Fibroblast of lung (primary cell): ENCODE data around the gene TBX21. TPM values are rescaled to one million over a fixed set of nuclear protein-coding genes. Genes with fewer than 3 reads are reported as not detected.

Experiments
- DNase-seq, 2 donors: peaks; one replicate each; pipeline versions ENCODE4 v3.0.0 to v3.0.0-alpha.2; 2010; ENCODE audit warnings: low read depth in 2 of 2
- H2AFZ ChIP-seq: 2 replicates; pipeline ENCODE4 v1.5.1; 2012; ENCODE audit warnings: low read length, control low read depth, inconsistent platforms
- H3K27ac ChIP-seq: 2 replicates; pipeline ENCODE4 v1.5.1; 2011; ENCODE audit warnings: low read length, control low read depth; ENCODE audit not compliant: insufficient read depth
- H3K27me3 ChIP-seq: 2 replicates; pipeline ENCODE4 v1.5.1; 2011; ENCODE audit warnings: mild to moderate bottlenecking, low read length; ENCODE audit not compliant: control insufficient read depth, insufficient read depth
- H3K36me3 ChIP-seq: 2 replicates; pipeline ENCODE4 v1.5.1; 2011; ENCODE audit warnings: low read length; ENCODE audit not compliant: control insufficient read depth, insufficient read depth
- H3K4me1 ChIP-seq: 2 replicates; pipeline ENCODE4 v1.5.1; 2011; ENCODE audit warnings: low read length; ENCODE audit not compliant: control insufficient read depth, insufficient read depth; ENCODE audit errors: extremely low read depth
- H3K4me2 ChIP-seq: 2 replicates; pipeline ENCODE4 v1.5.1; 2011; ENCODE audit warnings: low read length, control low read depth; ENCODE audit not compliant: insufficient read depth; ENCODE audit errors: extremely low read depth
- H3K4me3 ChIP-seq, 4 experiments: fragments of 200-600 bp in 1 of 4; sonication (generic) in 1 of 4; replicated peaks in 1 of 4; 2 replicates each; pipeline ENCODE4 v1.5.1; 2011 to 2016; ENCODE audit warnings: low read length in 4 of 4, low read depth in 3 of 4, mild to moderate bottlenecking in 3 of 4, control low read depth in 2 of 4, inconsistent platforms in 1 of 4, mixed read lengths in 1 of 4; ENCODE audit not compliant: insufficient read depth in 1 of 4; ENCODE audit errors: control extremely low read depth in 1 of 4
- H3K79me2 ChIP-seq: 2 replicates; pipeline ENCODE4 v1.5.1; 2012; ENCODE audit warnings: mild to moderate bottlenecking, low read length, inconsistent platforms; ENCODE audit not compliant: control insufficient read depth, insufficient read depth
- H3K9ac ChIP-seq: 2 replicates; pipeline ENCODE4 v1.5.1; 2011; ENCODE audit warnings: mild to moderate bottlenecking, low read length, control low read depth; ENCODE audit not compliant: insufficient read depth
- H3K9me3 ChIP-seq: 2 replicates; pipeline ENCODE4 v1.5.1; 2012; ENCODE audit warnings: low read depth, low read length; ENCODE audit not compliant: control insufficient read depth, insufficient read depth
- H4K20me1 ChIP-seq: 2 replicates; pipeline ENCODE4 v1.5.1; 2011; ENCODE audit warnings: low read length; ENCODE audit not compliant: control insufficient read depth, insufficient read depth; ENCODE audit errors: extremely low read depth
- CTCF ChIP-seq, 2 donors: IDR thresholded peaks in 1 of 2; conservative IDR thresholded peaks in 1 of 2; 1 replicate in 1 of 2; 2 replicates in 1 of 2; pipeline ENCODE4 v1.5.1; 2011 to 2012; ENCODE audit warnings: low read length in 2 of 2, control low read depth in 1 of 2, inconsistent platforms in 1 of 2, low read depth in 1 of 2, mild to moderate bottlenecking in 1 of 2
- EZH2 ChIP-seq: IDR thresholded peaks from 2 replicates; pipeline ENCODE4 v1.5.1; 2012; ENCODE audit warnings: low read length, control low read depth, mild to moderate bottlenecking; ENCODE audit errors: missing control alignments
- polyA plus RNA-seq, 2 donors: library from polyadenylated mRNA; depleted of rRNA in 1 of 2; stranded (reverse) in 1 of 2; unstranded in 1 of 2; fragments of >200 nt; gene quantifications; 2 replicates each; pipeline ENCODE4 v1.2.1, GENCODE V29; 2011 to 2012; ENCODE audit warnings: missing spikeins in 1 of 2
- total RNA-seq: library from RNA; depleted of rRNA; stranded (reverse); fragments of >200 nt; gene quantifications from 2 replicates; pipeline ENCODE4 v1.2.1, GENCODE V29; 2014

The TBX21 gene
- total and polyA plus RNA-seq, 2 donors (not counting 1 experiment from before 2014, with no cell fraction given) = not detected

GRCh38 chr17:47717979-47718621 is 14.9 kb upstream of the TBX21 start:
- Histone ChIP-seq H3K4me1 (peaks cover 23% of the 10 kb centered on the region), H3K4me2 (no peak overlapping the region), H3K79me2 (no peaks in the 10 kb centered on the region), H3K9ac (no peak overlapping the region), H3K9me3 (no peaks in the 10 kb centered on the region), H3K36me3 (no peaks in the 10 kb centered on the region), H3K4me3 (no peak overlapping the region), H2AFZ (no peak overlapping the region), H3K27ac (no peak overlapping the region), H3K27me3 (peaks cover 46% of the 10 kb centered on the region), H4K20me1 (no peaks in the 10 kb centered on the region)
- TF ChIP-seq EZH2 (no peak), CTCF (conservative IDR thresholded peaks at IDR 0.05 in 1 of 2, IDR thresholded peaks at IDR 0.05 in 1 of 2; ENCODE audit: low read depth in 1 of 2, low read length in 2 of 2) (no peak)
- DNase-seq = peak in 1 of 2 donors; percentile 54

GRCh38 chr17:47718634-47719405 is 14.2 kb upstream of the TBX21 start:
- H3K27ac ChIP-seq = no peak overlapping the region
- no peaks in the 10 kb centered on the region for H3K9me3 ChIP-seq
- H3K4me2 ChIP-seq = peak overlapping the region; percentile 45
- no peaks in the 10 kb centered on the region for H3K36me3 ChIP-seq
- no peaks in the 10 kb centered on the region for H3K79me2 ChIP-seq
- H4K20me1 ChIP-seq = no peaks in the 10 kb centered on the region
- H3K4me3 ChIP-seq = no peak overlapping the region
- TF ChIP-seq EZH2 = no peak
- TF ChIP-seq CTCF (conservative IDR thresholded peaks at IDR 0.05 in 1 of 2, IDR thresholded peaks at IDR 0.05 in 1 of 2; ENCODE audit: low read depth in 1 of 2, low read length in 2 of 2) = no peak
- H3K4me1 ChIP-seq = peaks cover 23% of the 10 kb centered on the region
- peaks cover 49% of the 10 kb centered on the region for H3K27me3 ChIP-seq
- H3K9ac ChIP-seq = no peak overlapping the region
- no peak for DNase-seq
- H2AFZ ChIP-seq = no peak overlapping the region

GRCh38 chr17:47719411-47720152 is 13.5 kb upstream of the TBX21 start:
- peaks cover 51% of the 10 kb centered on the region for H3K27me3 ChIP-seq
- peak overlapping the region; percentile 45 for H3K4me2 ChIP-seq
- no peaks in the 10 kb centered on the region for H3K79me2 ChIP-seq
- H2AFZ ChIP-seq = no peak overlapping the region
- no peak overlapping the region for H3K27ac ChIP-seq
- H3K9ac ChIP-seq = no peak overlapping the region
- H4K20me1 ChIP-seq = no peaks in the 10 kb centered on the region
- no peak overlapping the region for H3K4me3 ChIP-seq
- H3K9me3 ChIP-seq = no peaks in the 10 kb centered on the region
- peak; percentile 57 to 83 for DNase-seq
- TF ChIP-seq EZH2 = no peak
- TF ChIP-seq CTCF (conservative IDR thresholded peaks at IDR 0.05 in 1 of 2, IDR thresholded peaks at IDR 0.05 in 1 of 2; ENCODE audit: low read depth in 1 of 2, low read length in 2 of 2) = no peak
- H3K36me3 ChIP-seq = no peaks in the 10 kb centered on the region
- H3K4me1 ChIP-seq = peaks cover 23% of the 10 kb centered on the region
